GM12891 (cell line): ENCODE data around the gene SMURF2.
"Not testable (repeated sequence)": the region's sequence is repeated elsewhere in the genome, so short reads cannot be mapped to it uniquely, and the experiment has no call there.

Source experiments
- PAX5 ChIP-seq: IDR thresholded peaks from 2 replicates; pipeline ENCODE4 v1.6.1; 2011; ENCODE audit warnings: low read length, moderate library complexity, mild to moderate bottlenecking; ENCODE audit not compliant: insufficient read depth, severe bottlenecking
- POLR2A ChIP-seq: IDR thresholded peaks from 2 replicates; pipeline ENCODE4 v1.6.1; 2011; ENCODE audit warnings: low read depth, low read length, control low read depth

- TF ChIP-seq POLR2A, PAX5: not testable (repeated sequence)
Observed at GRCh38 chr17:64577025-64577424, 85.1 kb downstream of the SMURF2 start.
